ENCODE results near the gene COL4A1.

Gene COL4A1

DNA sequence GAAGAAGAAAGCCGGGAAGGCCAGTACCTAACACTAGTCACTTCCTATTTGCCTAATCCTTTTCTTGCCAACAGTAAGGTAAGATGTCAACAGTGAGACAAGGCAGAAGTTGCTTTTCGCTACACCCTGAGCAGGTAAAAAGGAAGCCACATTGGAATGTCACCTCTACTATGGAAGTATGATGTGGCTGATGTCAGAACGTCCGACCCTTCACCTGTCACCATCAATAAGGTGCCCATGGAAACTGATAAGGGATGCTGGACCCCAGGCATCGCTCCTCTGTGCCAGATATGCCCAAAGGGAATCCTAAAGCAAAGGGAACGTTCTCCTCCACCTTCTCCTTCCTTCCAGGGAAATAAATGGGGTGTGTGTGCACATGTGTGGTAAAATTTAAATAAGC is 34.3 kb downstream of the COL4A1 start:
- DNase-seq = no peak

DNA sequence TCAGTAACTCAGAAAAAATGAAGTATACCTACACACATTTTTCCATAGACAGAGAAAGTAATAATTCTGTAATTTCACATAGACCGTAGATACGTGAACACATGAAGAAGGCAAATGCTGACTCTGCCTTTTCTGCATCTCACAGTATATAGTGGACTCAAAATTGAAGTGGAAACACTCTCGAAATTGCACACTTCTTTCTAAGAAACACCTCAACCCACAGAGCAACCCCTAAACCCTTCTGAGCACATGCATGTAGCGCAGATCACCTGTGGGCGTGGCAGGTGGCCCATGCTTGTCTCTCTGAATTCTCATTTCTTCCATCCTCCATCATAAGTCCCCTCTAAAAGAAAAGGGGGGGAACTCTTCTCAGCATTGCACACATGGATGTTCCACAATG is 34.7 kb downstream of the COL4A1 start:
- no peak for DNase-seq

DNA sequence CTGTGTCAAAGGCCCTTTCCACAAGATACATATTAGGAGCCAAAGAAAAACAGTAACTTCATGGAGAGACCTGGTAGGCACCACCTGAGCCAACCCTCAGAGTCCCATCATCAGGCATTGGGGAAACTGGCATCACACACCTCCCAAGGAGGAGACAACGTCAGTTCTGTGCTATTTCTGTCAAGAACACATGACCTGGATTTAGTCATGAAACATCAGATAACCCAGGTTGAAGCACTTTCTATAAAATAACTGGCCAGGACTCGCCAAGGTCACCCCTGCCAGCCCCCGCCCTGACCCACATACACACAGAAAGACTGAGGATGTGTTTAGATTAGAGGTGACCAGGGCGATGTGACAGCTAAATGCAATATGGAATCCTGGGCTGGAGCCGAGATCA is 35.6 kb downstream of the COL4A1 start:
- no peak for DNase-seq

DNA sequence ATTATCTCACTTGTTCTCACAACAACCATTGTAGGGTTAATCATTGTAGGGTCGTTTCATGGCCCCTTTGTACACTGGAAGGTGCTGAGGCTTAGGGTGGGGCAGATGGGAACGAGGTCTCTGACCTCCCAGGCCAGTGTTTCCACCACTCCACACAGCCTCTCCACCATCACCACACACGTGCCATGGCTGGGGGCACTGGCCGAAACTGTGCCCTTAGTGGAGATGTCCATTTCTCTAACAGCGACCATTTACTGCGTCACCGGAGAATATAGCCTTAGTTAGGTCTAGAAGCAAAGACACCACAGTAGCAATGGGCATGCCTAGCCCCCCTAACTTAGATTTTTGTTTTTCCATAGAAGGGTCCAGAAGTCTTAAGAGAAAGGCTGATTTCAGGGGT is 36.5 kb downstream of the COL4A1 start:
- DNase-seq = no peak

DNA sequence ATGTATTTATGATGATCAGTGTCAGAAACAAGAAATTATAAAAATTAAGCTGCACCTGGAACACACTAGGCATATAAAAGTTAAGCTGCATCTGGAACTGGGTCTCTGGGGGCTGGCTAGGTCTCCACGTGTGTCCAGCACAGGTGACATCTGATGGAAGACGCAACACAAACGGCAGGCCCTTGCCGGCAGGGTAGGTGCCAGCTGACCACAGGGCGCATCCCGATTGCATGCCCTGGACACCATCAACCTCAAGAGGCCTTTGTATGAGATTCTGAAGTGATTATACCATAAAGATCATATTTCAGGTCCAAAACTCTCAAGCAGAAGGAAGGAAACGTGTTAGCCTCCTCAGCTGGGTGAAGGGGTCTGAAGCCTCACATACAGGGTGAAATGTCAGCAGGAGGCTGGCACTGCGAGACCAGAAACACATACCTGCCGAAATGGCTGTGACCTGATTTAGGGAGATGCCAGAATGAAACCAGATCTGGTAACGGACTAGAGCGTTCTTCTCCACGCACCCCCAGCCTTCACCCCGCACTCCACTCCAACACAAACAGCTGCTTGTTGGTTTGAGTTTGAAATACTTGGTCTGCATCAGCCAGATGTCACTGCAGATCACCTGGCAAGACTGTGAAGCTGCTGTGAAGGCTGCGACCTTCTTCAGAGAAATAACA is 37.3 kb downstream of the COL4A1 start:
- DNase-seq = no peak

DNA sequence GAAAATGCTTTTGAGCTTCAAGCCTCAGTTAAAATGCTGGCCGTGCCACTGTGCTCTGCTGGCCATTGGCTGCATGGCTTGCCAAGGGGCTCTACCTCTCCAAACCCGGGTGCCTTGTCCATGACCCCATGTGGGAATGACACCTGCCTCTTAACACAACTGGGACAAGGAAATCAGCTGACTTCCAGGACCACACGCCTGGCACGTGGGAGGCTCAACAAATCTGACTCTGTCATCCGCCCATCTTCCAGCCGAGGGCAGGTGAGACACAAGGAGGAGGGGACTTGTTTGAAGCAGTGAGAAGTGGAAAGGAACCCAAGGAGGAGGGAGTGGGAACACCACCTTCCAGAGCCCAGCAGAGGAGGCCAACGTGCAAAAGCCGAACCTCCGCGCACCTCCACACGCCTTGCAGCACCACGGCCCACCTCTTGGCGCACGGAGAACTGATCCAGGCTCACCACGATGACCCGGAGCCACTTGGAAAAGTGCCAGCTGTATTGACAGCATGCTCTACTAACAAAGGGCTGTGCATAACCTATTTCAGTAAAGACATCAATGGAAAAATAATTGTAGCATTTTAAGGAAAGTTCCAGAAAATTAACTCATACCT is 38.3 kb downstream of the COL4A1 start:
- no peak for DNase-seq

DNA sequence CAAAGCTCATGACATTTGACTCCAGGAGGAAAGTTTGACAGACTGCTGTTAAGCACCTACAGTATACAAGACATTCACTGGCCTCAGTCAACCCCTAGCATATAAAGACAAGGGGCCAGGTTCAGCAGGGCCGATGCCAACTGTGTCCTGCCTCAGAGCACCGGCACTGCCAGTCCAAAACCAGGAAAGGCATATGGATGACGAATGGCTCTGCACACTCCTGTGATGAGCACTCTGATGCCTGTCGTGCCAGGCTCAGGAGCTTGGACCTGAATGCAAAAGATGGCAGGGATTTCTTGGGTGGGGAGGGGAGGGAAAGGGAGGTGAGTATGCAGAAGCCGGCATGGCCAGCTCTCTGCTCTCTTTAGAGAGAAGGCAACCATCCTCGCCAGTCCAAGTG is 38.9 kb downstream of the COL4A1 start:
- no peak for DNase-seq

DNA sequence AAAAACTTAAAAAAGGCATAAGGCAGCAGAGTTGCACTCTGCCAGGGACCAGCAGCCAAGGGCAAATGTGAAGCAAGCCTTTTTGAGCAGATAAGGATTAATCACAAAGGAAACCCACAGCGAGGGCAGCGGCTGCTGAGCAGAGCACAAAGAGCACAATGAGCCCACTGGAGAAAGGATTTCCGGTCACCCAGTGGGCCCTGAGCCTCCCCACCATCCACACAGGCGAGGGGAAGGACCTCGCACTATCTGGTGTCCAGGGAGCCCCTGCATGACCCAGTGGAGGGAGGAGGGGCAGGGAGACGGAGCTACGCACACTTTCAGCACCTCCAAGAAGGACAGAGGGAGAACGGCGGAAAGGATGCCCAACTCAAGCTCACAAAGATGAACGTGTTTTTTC is 40.0 kb downstream of the COL4A1 start:
- no peak for DNase-seq

DNA sequence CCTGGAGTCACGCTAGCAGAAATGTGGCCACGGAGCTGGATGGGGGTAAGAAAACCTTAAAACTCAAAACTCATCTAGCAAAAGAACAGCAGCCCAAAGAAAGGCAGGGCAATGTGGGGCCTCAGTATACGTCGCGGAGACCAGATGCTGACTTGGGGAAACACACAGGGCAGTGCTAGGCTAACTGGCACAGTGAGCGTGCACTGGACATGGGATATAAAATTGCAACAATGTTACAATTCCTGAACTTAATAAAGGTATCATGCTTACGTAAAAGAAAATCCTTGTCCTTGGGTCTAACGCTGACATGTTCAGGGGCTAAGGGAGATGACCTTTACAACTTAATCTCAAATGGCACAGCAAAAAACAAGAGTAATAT is 40.5 kb downstream of the COL4A1 start:
- no peak for DNase-seq

DNA sequence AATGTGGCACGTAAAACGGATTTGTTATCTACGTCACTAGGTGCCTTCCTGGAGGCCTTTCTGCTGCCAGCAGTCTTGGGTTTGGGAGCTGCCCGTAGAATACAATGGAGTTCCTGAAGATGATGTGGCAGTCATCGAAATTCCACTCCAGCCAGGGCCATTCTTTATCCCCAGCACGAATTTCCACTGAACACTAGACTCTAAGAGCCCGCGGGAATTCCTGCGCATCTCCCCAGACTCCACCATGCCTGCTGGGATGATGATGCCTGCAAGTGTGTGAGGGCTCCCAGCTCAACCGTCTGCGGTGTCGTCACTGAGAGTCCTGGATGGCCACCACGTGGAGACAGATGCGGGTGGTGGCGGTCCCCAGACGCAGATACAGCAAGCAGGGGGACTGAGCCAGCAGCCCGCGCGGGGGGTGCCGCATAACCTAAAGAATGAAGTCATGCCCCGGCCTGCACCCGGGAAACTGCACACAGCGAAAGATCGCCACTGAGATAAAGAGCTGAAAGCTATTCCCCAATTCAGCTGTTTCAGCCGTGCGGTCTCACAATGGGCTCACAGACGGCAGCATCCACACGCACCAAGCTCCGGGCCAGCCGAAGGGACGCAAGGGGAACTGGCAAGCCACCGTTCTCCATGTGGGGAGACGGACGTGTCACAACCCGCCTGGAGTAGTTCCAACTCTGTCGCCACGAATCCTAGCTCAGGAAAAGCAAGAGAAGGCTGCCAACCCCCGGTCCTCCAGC is 41.1 kb downstream of the COL4A1 start:
- no peak for DNase-seq

DNA sequence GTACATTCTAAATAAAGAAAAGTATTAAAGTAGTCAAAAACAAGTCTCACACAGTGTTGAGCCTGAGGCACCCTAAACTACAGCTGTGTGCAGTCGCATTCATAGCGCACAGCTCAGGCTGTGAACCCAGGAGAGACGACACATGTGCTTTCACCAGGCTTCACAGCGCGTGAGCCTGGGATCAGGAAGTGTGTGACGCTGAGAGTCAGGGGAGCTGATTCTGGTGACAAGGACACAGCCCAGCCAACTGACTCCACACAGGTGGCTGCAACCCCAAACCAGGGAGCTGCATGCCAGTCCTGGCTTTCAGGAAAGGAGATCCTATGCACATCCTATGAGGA is 41.6 kb downstream of the COL4A1 start:
- DNase-seq = no peak

DNA sequence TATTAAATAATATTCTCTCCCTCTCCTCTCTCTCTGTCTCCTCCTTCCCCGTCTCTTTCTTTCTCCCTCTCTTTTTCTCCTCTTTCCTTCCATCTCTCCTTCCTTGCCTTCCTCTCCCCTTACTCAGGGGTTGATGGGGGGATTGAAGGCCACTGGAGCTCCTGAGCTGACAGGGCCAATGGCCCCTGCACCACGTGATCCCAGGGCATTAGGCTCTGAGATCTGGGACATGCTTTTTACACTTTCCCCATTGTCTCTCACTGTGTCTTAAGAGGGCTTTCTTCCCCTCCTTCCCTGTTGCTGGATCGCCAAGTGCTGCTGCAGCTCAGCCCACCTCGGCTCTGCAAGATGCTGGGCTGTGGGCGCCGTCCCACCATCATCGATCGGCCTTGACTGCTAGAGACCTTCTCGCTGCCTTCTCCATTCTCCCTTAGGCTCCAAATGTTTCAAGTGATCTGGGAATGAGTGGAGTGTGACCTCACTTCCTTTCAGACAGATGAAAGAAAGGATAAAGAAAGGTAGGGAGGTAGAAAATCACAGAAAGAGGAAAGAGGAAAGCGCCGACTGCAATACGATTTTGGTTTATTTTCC is 42.2 kb downstream of the COL4A1 start:
- DNase-seq = no peak

DNA sequence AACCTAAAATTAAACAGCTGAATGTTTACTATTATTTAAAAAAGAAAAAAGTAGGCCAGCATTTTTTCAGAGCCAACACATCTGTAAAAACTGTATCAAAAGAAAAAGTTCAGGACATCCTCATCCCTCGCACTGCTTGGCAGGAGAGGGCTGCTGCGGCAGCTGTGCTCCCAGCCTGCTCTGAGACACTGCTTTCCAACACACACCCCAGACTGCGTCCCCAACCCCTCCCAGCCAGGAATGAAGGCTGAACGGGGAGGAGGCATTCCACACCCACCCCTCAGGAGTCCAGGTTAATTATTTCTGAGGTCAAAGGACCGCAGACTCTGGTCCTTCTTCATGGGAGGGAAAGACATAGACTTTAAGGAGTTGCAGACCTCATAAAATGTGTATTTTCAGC is 43.1 kb downstream of the COL4A1 start:
- no peak for DNase-seq

DNA sequence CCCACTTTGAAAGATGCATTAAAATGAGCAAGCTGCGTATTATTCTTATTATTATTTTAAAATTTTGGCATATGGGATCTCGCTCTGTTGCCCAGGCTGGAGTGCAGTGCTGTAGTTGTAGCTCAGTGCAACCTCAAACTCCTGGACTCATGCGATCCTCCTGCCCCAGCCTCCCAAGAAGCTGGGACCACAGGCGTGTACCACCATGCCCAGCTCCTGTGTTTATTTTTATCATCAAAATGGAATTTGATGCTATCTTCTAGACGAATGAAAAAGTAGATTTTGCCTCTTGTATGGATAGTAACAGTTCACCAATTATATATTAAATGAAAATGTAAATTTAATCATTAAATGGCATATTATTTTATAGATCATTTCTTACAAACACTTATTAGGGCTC is 43.6 kb downstream of the COL4A1 start:
- no peak for DNase-seq

DNA sequence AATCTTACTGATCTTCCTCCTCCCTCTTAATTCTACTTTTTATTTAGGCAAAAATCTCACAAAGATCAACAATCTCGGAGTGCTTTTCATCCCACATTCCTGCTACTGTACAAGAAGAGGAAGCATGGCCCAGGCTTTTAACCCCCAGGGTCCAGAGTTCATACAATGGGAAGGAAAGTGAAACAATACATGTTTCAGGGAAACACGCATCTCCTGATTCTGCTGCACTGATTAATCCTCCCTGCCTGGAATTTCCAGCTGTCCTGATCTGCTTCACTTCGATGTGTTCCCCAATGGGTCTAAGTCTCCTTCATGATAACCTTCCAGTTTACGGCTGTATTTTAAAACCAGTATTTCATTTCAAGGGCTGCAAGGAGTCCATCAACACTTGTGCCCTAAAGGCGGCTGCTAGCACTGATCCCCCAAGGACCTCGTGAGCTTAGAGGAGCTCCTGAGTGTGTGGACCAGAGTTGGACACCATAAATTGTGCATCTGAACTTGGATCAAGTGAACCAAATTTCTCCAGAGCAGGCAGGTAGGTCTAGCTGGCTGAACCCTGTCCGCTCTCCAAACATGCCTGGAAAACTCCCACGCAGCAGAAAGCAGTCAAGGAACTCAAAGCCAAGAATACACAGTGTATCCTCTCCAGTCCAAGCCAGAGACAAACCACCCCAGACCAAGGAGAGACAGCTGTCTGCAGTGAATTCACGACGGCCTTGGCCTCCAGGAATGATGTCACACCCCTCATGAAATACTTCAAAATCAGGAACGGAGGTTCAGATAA is 44.3 kb downstream of the COL4A1 start:
- no peak for DNase-seq

DNA sequence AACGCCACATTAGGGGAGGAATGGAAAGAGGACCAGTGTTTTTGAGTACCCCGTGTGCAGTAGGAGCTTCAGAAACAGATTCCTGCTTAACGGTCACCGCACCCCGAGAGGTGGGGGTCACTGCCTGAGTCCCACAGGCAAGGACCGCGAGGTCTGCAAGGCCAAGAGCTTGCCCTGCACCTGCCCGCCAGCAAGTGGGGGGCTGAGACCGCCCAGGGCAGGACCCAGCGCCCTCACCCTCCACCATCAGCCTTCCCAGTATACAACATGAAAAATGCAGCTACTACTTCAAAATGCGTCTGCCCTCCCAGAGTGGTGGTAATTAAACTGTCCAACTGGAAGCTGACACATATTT is 44.9 kb downstream of the COL4A1 start:
- no peak for DNase-seq

DNA sequence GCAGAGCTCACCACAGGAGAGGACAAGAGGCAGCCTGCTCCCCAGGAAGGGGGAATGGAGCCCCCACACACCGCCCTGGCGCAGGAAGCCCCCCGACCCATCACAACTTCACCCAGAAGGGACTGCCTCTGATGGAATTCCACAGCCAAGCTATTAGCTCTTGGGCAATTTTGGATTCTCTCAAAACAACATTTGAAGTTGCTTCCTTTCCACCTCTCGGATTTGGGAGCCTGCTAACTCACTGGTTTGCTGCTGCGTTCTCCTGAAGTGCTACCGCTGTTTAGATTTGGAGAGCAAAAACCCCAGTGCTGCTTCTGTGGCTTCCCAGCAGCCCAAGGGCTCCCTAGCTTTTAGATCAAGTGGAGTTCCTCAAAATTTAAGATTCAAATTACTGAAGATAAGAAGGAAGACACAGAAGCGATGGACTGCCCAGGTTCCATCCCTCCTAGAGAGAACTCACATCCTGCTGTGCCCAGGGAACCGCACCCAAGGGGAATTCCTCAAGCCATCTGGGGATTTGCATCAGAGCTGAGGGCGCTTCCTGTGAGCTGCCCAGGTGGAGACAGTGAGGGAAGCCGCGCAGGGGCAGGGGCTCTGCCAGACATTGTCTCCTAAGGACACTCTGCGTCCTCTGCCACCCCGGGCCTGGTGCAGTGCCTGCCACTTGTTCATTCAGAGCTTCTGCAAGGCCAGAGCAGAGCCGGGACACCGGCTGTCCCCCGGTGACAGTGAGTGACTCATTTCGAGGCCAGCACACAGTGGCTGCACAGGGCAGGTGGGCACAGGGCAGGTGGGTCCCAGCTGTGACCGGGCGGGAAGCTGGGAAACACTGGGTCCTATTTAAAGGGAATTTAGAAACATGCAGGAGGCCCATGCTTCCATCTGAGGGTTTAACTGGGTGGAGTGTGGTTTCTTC is 45.5 kb downstream of the COL4A1 start:
- no peak for DNase-seq

DNA sequence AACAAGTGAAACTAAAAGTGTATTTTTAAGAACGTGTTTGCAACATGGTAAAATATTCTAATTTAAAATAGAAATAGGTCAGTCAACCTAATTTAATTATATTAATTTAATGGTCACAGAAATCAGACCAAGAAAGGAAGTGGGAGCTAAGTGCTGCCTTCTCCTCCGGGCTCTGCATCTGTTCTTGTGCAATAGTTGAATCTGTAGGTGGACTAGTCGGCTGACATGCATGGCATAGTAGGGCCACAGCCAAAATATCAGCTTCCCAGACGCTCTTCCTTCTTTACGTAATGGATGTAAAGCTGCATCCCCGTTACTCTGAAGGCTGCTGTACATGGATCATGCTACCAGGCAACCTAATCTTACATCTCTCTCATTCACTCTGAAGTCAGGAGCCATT is 47.3 kb downstream of the COL4A1 start:
- no peak for DNase-seq

DNA sequence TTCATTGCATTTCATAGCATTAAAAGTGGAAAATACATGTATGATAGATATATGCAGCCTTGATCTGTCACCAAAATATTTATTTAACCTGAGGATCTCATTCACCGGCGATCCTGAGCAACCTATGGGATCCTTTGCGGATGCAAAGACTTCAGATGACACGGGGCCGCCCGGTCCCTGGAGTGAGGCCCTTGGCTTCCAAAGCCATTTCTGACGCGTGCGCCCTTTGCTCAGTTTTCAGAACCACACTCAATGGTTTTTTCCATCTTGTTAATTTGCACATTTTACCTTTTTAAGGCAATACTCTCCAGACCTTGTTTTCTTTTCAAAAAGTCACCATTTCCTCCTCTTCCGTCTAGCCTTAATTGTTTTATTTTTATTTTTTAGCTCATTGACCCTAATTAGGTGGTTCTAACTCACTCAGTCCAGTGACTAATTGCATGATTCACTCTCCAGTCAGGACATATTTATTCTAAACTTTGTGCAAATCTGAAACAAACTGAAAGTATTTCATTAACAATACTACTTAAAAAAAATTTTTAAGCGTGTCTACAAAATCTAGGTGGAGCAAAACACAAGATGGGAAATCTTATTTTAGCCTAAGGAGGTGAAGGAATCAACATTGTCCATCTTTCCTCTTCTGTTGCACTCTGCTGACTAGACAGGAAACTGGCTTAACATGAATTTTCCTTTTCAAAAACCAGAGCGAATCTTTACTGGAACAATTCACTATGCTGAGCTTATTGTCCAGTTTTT is 47.9 kb downstream of the COL4A1 start:
- DNase-seq = no peak

DNA sequence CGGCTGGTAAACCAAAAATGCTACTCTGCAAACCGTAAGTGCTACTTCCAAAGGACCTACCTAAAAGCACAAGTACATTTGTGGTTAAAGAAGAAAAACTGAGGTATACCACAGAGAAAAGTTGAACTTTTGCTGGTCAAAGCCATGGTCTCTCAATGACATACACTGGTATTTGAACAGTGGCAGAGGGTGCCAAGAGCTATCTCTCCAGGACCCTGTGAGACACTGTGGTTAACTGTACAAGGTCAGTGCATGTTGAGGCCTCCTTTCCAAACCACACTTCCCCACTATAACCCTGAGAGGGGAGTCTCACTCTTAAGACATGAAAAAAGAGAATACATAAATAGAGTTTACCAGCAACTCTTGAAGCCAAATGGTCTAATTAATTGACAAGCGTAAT is 49.5 kb downstream of the COL4A1 start:
- DNase-seq = no peak

DNA sequence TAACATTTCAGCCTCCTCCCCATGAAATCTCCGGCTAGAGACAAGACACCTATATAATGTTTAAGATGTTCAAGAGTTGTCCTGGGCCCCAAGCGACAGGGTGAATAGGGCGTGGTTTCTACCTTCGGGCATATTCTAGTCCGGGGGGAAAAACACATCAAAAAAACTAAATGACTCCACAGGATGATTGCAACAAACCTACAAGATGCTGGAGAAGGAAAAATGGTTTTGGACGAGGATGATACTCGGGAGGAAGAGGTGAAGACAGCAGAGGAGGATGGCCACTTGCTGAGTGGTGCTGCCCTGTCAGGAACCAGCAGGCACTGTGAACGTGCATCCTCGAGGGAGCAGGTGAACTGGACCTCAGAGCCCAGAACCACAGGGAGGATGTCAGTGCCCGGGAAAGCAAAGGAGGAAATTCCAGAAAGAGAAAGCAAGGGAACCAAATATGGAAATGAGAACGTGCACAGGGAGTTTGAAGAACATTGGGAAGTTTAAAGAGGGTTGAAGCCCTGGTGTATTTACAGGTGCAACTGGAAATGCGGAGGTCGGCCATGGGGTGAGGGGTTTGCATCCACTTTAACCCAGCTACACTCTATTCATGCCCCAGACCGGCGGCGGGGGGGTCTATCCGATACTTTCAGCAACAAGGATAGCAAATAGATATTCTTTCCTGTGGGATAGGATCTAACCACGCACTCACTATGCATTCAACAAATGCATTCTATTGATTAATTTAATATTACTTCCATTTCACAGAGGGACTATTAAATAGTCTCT is 50.6 kb downstream of the COL4A1 start:
- no peak for DNase-seq
